Vagina (tissue), 2 donors: ENCODE results near the gene ZNF555. TPM values are rescaled to one million over a fixed set of nuclear protein-coding genes. Genes with fewer than 3 reads are reported as not detected.

Experiments
- DNase-seq, 2 donors: peaks; one replicate each; pipeline ENCODE4 v3.0.0-alpha.2; 2017; ENCODE audit errors: extremely low spot score in 2 of 2
- H3K27ac ChIP-seq: fragments of 200-600 bp; sonication (generic); one replicate; pipeline ENCODE4 v1.5.1; 2019
- H3K27me3 ChIP-seq: fragments of 200-600 bp; sonication (generic); one replicate; pipeline ENCODE4 v1.5.1; 2019
- H3K36me3 ChIP-seq, 2 donors: fragments of 200-600 bp; sonication (generic); one replicate each; pipeline ENCODE4 v1.5.1; 2017 to 2019
- H3K4me1 ChIP-seq: fragments of 200-600 bp; sonication (generic); one replicate; pipeline ENCODE4 v1.5.1; 2019
- H3K4me3 ChIP-seq, 2 donors: fragments of 200-600 bp; sonication (generic); 1 replicate in 1 of 2; 2 replicates in 1 of 2; pipeline ENCODE4 v1.5.1; 2016 to 2019
- H3K9me3 ChIP-seq: fragments of 200-600 bp; sonication (generic); one replicate; pipeline ENCODE4 v1.5.1; 2019
- POLR2A ChIP-seq, 2 donors: fragments of 450-650 bp; IDR thresholded peaks; one replicate each; pipeline ENCODE4 v1.6.1; 2017; ENCODE audit warnings: antibody characterized with exemption in 2 of 2, mild to moderate bottlenecking in 2 of 2, moderate library complexity in 2 of 2
- POLR2AphosphoS5 ChIP-seq, 2 donors: sonication (generic); formaldehyde crosslinking; IDR thresholded peaks; one replicate each; pipeline ENCODE4 v1.9.0; 2017; ENCODE audit warnings: antibody characterized with exemption in 2 of 2, mild to moderate bottlenecking in 2 of 2, low read depth in 1 of 2; ENCODE audit not compliant: insufficient read depth in 1 of 2
- intact Hi-C: fragments of 100-400 bp; cut with DNase I; formaldehyde crosslinking; loops from one replicate; pipeline ENCODE4 v1.15.1; 2023
- total RNA-seq: library from RNA; depleted of rRNA; stranded (reverse); fragments of >200 nt; gene quantifications from one replicate; pipeline ENCODE4 v1.2.3, GENCODE V29; 2016
- TF ChIP-seq, protein P1 (sequence below), 3 experiments: fragments of 450-650 bp in 2 of 3; fragments of 200-600 bp in 1 of 3; sonication (generic) in 1 of 3; IDR thresholded peaks; one replicate each; pipeline ENCODE4 v1.5.1; 2017 to 2019; ENCODE audit warnings: antibody characterized with exemption in 3 of 3, mild to moderate bottlenecking in 2 of 3, moderate library complexity in 2 of 3

Gene ZNF555
- total RNA-seq, 1 donor from 2014 or later: 3.7 TPM

DNA sequence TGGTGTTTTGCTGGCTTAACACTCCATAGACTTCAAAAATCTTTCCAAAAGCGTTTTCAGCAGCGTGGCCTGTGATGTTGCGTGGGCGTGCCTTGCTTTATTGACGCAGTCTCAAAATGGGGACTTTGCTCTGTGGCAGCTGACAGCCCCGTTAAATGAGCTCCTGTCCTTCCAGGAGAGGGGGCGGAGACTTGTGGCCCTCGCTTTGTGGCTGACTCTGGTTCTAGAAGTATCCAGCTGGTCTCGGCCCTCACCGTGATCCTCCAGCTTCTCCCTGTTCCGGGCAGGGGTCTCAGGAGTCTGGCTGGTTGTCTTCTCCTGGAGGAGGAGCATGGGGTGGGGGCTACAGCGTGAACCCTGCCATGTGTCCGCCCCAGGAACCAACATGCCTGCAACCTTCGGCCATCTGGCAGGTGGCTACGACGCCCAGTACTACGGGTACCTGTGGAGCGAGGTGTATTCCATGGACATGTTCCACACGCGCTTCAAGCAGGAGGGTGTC, 30.0 kb upstream of the ZNF555 start:
- no peak for DNase-seq
- intact Hi-C loops: no loop called here

DNA sequence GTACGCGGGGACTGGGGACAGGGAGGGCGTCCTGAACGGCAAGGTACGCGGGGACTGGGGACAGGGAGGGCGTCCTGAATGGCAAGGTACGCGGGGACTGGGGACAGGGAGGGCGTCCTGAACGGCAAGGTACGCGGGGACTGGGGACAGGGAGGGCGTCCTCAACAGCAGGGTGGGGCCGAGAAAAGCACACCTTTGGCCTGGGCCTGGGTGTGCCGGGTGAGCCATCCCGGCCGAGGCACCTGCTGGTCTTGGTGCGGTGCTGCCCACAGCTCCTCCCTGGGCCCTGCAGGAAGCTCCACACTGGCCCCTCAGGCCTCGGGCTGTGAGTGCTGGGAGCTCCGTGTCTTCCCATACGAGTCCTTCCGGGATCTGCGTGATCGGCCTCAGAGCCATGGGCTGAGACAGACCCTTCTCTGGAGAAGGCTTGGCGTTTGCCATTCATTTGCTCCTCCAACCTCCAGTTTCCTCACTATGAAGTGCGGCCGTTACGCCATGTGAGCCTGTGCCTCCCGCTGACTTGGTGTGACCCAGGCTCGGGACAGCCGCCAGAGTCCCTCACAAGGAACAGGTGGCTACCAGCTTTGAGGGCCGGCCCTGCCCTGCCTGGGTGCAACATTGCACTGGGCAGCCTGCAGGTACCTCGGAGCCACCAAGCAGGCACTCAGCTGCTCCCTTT, 29.4 kb upstream of the ZNF555 start:
- H3K4me3 ChIP-seq: no peak overlapping the region
- H3K4me1 ChIP-seq: no peaks in the 10 kb centered on the region
- no peaks in the 10 kb centered on the region for H3K27me3 ChIP-seq
- TF ChIP-seq POLR2A (IDR thresholded peaks at IDR 0.05): no peak
- no peak for TF ChIP-seq POLR2AphosphoS5 (IDR thresholded peaks at IDR 0.05; ENCODE audit: insufficient read depth in 1 of 2, low read depth in 1 of 2)
- no peaks in the 10 kb centered on the region for H3K9me3 ChIP-seq
- no peak for DNase-seq
- peaks cover 0 to 24% of the 10 kb centered on the region in 2 donors for H3K36me3 ChIP-seq
- intact Hi-C loops: no loop called here
- no peak overlapping the region for H3K27ac ChIP-seq

More for the DNA sequence above, 30.0 kb upstream of the ZNF555 start:
- Histone ChIP-seq H3K4me3 (no peak overlapping the region), H3K36me3 (peaks cover 0 to 25% of the 10 kb centered on the region in 2 donors), H3K27ac (no peak overlapping the region), H3K9me3 (no peaks in the 10 kb centered on the region), H3K4me1 (no peaks in the 10 kb centered on the region), H3K27me3 (no peaks in the 10 kb centered on the region)
- TF ChIP-seq POLR2AphosphoS5 (IDR thresholded peaks at IDR 0.05; ENCODE audit: insufficient read depth in 1 of 2, low read depth in 1 of 2): no peak
- TF ChIP-seq, protein P1, sequence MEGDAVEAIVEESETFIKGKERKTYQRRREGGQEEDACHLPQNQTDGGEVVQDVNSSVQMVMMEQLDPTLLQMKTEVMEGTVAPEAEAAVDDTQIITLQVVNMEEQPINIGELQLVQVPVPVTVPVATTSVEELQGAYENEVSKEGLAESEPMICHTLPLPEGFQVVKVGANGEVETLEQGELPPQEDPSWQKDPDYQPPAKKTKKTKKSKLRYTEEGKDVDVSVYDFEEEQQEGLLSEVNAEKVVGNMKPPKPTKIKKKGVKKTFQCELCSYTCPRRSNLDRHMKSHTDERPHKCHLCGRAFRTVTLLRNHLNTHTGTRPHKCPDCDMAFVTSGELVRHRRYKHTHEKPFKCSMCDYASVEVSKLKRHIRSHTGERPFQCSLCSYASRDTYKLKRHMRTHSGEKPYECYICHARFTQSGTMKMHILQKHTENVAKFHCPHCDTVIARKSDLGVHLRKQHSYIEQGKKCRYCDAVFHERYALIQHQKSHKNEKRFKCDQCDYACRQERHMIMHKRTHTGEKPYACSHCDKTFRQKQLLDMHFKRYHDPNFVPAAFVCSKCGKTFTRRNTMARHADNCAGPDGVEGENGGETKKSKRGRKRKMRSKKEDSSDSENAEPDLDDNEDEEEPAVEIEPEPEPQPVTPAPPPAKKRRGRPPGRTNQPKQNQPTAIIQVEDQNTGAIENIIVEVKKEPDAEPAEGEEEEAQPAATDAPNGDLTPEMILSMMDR (IDR thresholded peaks at IDR 0.05): no peak
- TF ChIP-seq POLR2A (IDR thresholded peaks at IDR 0.05): no peak

DNA sequence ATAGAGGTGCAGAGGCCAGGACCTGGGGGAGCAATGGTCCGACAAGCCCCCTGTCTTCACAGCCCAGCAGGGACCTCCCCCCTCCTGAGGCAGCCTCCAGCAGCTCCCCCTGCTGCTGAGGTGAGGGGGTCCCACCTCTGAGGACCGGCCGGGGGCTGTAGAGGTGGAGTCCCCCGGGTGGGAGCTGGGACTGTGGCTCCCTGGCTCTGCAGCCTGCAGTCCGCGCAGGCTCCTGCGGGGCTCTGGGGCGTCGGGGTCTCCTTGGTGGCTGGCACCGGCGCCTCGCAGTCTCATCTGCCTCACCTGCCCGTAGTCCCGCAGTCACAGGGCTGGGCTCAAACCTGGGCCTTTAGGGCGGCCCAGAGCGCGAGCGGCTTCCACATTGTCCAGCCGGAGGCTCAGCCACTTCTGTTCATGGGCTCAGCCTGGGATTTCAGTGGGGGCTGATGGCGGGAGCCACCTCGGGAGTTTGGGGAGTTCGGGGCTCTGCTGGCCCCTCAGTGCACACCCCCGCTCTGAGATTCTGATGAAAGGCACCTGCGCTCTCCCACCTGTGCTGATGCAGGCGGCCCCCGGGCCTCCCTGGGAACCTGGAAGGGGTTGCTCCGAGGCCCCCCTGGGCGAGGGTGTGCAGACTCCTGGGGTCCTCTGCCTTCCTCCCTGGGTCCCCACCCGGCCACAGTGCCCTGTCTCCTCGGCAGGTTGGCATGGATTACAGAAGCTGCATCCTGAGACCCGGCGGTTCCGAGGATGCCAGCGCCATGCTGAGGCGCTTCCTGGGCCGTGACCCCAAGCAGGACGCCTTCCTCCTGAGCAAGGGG, 28.7 kb upstream of the ZNF555 start:
- Histone ChIP-seq H3K27me3 (no peaks in the 10 kb centered on the region), H3K4me3 (no peak overlapping the region), H3K27ac (no peak overlapping the region), H3K36me3 (peaks cover 0 to 17% of the 10 kb centered on the region in 2 donors), H3K9me3 (no peaks in the 10 kb centered on the region), H3K4me1 (no peaks in the 10 kb centered on the region)
- DNase-seq: no peak
- no peak for TF ChIP-seq POLR2AphosphoS5 (IDR thresholded peaks at IDR 0.05; ENCODE audit: insufficient read depth in 1 of 2, low read depth in 1 of 2)
- TF ChIP-seq POLR2A (IDR thresholded peaks at IDR 0.05): no peak
- TF ChIP-seq, protein P1 (IDR thresholded peaks at IDR 0.05): no peak
- intact Hi-C loops: no loop called here

DNA sequence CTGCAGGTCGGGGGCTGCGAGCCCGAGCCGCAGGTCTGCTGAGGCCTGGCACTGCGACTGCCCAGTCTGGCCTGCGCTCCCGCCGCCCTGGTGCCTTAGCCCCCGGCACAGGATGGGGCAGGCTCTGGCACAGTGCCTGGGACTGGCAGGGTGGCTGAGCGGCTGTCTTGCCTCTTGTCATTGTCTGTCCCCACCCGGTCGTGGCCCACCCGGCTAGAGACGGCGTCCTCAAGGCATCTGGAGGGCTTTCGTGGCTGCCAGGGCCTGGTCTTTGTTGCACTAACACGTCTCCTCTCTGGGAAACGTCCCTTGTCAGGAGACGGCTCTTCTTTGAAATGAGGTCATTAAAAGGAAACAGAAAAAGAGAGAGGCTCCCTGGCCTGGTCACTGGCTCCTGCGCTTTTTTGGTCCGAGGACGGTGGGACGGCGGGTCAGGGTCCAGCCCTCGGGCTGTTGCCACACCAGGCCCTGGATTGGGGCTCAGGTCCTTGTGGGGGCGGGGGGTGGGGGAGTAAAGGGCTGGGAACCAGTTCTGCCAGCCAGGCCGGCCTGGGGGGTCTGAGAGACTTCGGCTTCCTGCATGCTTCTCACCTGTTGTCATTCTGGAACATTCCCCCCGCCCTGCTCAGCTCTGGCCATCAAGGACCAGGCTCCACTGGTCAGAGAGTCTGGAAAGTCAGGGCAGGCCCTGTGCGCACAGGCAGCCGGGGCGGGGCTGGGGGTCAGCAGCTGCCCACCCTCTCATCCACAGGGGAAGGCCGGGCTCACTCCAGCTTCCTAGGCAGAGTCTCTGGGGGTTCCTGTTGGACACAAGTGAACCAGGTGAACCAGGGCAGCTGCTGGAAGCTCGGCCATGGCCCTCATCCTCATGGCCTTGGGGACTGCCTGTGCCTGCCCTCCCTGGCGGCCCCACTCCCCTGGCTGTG, 27.8 kb upstream of the ZNF555 start:
- TF ChIP-seq POLR2AphosphoS5 (IDR thresholded peaks at IDR 0.05; ENCODE audit: insufficient read depth in 1 of 2, low read depth in 1 of 2) (no peak), POLR2A (IDR thresholded peaks at IDR 0.05) (no peak)
- TF ChIP-seq, protein P1 (IDR thresholded peaks at IDR 0.05): no peak
- H3K9me3 ChIP-seq: no peaks in the 10 kb centered on the region
- peaks cover 0 to 8% of the 10 kb centered on the region in 2 donors for H3K36me3 ChIP-seq
- H3K4me3 ChIP-seq: no peak overlapping the region
- H3K27ac ChIP-seq: no peak overlapping the region
- no peaks in the 10 kb centered on the region for H3K27me3 ChIP-seq
- H3K4me1 ChIP-seq: no peaks in the 10 kb centered on the region
- intact Hi-C loops: no loop called here
- no peak for DNase-seq

DNA sequence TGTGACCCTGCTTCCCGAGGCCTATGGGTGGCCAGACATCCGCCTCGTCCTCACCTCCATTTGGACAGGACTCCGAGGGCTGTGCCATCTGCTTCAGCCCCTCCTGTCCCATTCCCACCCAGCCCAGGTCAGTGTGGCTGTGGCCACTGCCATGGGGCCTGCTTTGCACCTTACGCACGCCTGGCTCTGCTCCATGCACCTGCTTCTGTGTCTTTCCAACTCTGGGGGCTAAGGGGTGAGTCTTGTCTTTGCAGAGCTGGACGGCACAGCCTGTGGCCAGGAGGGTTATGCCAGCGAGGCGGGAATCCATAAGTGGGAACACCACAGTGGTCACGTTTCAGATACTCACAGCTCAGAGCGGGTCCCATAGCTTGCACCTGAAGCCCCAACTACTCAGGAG, 26.8 kb upstream of the ZNF555 start:
- TF ChIP-seq, protein P1 (IDR thresholded peaks at IDR 0.05): no peak
- no peak for TF ChIP-seq POLR2A (IDR thresholded peaks at IDR 0.05)
- no peak for TF ChIP-seq POLR2AphosphoS5 (IDR thresholded peaks at IDR 0.05; ENCODE audit: insufficient read depth in 1 of 2, low read depth in 1 of 2)
- intact Hi-C loops: no loop called here
- no peaks in the 10 kb centered on the region for H3K36me3 ChIP-seq
- no peaks in the 10 kb centered on the region for H3K4me1 ChIP-seq
- H3K9me3 ChIP-seq: no peaks in the 10 kb centered on the region
- H3K27ac ChIP-seq: no peak overlapping the region
- H3K27me3 ChIP-seq: no peaks in the 10 kb centered on the region
- DNase-seq: no peak
- H3K4me3 ChIP-seq: no peak overlapping the region
